GM12891 (cell line): ENCODE results near the gene SEMA5A.

Source experiments
- POLR2A ChIP-seq: IDR thresholded peaks from 2 replicates; pipeline ENCODE4 v1.6.1; 2011; ENCODE audit warnings: low read depth, low read length, control low read depth
- POLR2AphosphoS5 ChIP-seq: IDR thresholded peaks from 2 replicates; pipeline ENCODE4 v1.6.1; 2011; ENCODE audit warnings: low read depth, low read length, control low read depth
- POU2F2 ChIP-seq: IDR thresholded peaks from 2 replicates; pipeline ENCODE4 v1.6.1; 2011; ENCODE audit warnings: low read depth, mild to moderate bottlenecking, control low read depth, low read length, moderate library complexity
- TAF1 ChIP-seq: IDR thresholded peaks from 2 replicates; pipeline ENCODE4 v1.6.1; 2011; ENCODE audit warnings: low read depth, low read length, control low read depth

DNA sequence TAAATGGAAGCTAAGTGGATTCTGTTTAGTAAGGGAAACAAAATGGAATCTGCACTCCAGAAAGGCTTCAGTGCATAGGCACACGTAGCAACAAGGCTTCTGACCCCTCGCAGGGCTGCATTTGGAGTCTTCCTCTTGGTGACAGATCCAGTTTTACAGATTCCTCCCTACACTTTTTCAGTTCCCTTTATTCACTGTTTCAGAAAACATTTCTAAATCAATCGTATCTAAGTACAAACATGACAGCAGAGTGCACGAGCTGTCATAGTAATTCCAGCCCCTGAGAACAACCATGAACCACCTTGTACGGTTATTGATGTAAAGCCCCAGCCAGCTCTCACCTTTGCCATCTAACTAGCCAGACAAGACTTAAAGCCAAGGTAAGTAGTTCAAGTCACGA lies 491.6 kb downstream of the SEMA5A start:
- TF ChIP-seq POLR2A: no peak
- TF ChIP-seq POLR2AphosphoS5: no peak
- no peak for TF ChIP-seq TAF1
- TF ChIP-seq POU2F2: no peak
